ENCODE measurements around the gene KNCN. TPM values are rescaled to one million over a fixed set of nuclear protein-coding genes. Genes with fewer than 3 reads are reported as not detected.

The KNCN gene
- total RNA-seq, 1 donor from 2014 or later: not detected

GRCh38 chr1:46515576-46515975, 35.9 kb downstream of the KNCN start:
- CTCF ChIA-PET: no interaction called here
- Mint-ChIP-seq H3K27ac (no peak overlapping the region), H3K27me3 (peaks cover 41% of the 10 kb centered on the region)

GRCh38 chr1:46513536-46513935, 37.9 kb downstream of the KNCN start:
- Mint-ChIP-seq H3K27ac (no peak overlapping the region), H3K27me3 (peaks cover 37% of the 10 kb centered on the region), H3K36me3 (ENCODE audit: low read depth) (no peaks in the 10 kb centered on the region), H3K4me3 (no peak overlapping the region), H3K9me3 (no peaks in the 10 kb centered on the region), H3K4me1 (no peaks in the 10 kb centered on the region)
- intact Hi-C loops (cut with micrococcal nuclease): no loop called here
- ChIA-PET CTCF (no interaction called here), POLR2A (no interaction called here)
- DNase-seq: no peak
- ATAC-seq (ENCODE audit: low read depth): no peak
- TF ChIP-seq CTCF (IDR thresholded peaks at IDR 0.05): no peak

More at GRCh38 chr1:46515576-46515975, 35.9 kb downstream of the KNCN start:
- Mint-ChIP-seq H3K4me3 (no peak overlapping the region), H3K4me1 (no peaks in the 10 kb centered on the region), H3K36me3 (ENCODE audit: low read depth) (no peaks in the 10 kb centered on the region), H3K9me3 (no peaks in the 10 kb centered on the region)
- ATAC-seq (ENCODE audit: low read depth) (no peak), DNase-seq (no peak)
- POLR2A ChIA-PET: no interaction called here
- no peak for TF ChIP-seq CTCF (IDR thresholded peaks at IDR 0.05)
- intact Hi-C loops (cut with micrococcal nuclease): no loop called here

- CTCF ChIA-PET: no interaction called here
- no peak for TF ChIP-seq CTCF (IDR thresholded peaks at IDR 0.05)
- Mint-ChIP-seq H3K4me3 (no peak overlapping the region), H3K27me3 (peaks cover 37% of the 10 kb centered on the region), H3K36me3 (ENCODE audit: low read depth) (no peaks in the 10 kb centered on the region), H3K9me3 (no peaks in the 10 kb centered on the region), H3K27ac (no peak overlapping the region), H3K4me1 (no peaks in the 10 kb centered on the region)
- intact Hi-C loops (cut with micrococcal nuclease): no loop called here
- POLR2A ChIA-PET: no interaction called here
- no peak for DNase-seq
- no peak for ATAC-seq (ENCODE audit: low read depth)
These were observed 38.7 kb downstream of the KNCN start for GRCh38 chr1:46512792-46513190.

GRCh38 chr1:46512135-46512791, 39.2 kb downstream of the KNCN start:
- H3K4me1 Mint-ChIP-seq: no peaks in the 10 kb centered on the region
- TF ChIP-seq CTCF (IDR thresholded peaks at IDR 0.05): no peak
- ChIA-PET CTCF (interaction anchor here (0.6 kb wide), 1 partner anchor 682 kb away, joined by 4 read pairs; no protein-coding TSS in a partner anchor), POLR2A (no interaction called here)
- H3K27ac Mint-ChIP-seq: no peak overlapping the region
- intact Hi-C loops (cut with micrococcal nuclease): no loop called here
- DNase-seq (no peak), ATAC-seq (ENCODE audit: low read depth) (no peak)
- H3K36me3 Mint-ChIP-seq (ENCODE audit: low read depth): no peaks in the 10 kb centered on the region
- no peak overlapping the region for H3K4me3 Mint-ChIP-seq
- no peaks in the 10 kb centered on the region for H3K9me3 Mint-ChIP-seq
- peaks cover 36% of the 10 kb centered on the region for H3K27me3 Mint-ChIP-seq

GRCh38 chr1:46510998-46511365, 40.5 kb downstream of the KNCN start:
- H3K27ac Mint-ChIP-seq: no peak overlapping the region
- no peak overlapping the region for H3K4me3 Mint-ChIP-seq
- H3K9me3 Mint-ChIP-seq: no peaks in the 10 kb centered on the region
- no peaks in the 10 kb centered on the region for H3K36me3 Mint-ChIP-seq (ENCODE audit: low read depth)
- ChIA-PET CTCF (no interaction called here), POLR2A (no interaction called here)
- ATAC-seq (ENCODE audit: low read depth) (no peak), DNase-seq (no peak)
- intact Hi-C loops (cut with micrococcal nuclease): no loop called here
- H3K4me1 Mint-ChIP-seq: no peaks in the 10 kb centered on the region
- peaks cover 33% of the 10 kb centered on the region for H3K27me3 Mint-ChIP-seq
- no peak for TF ChIP-seq CTCF (IDR thresholded peaks at IDR 0.05)

Measured in activated B cell treated with CpG ODN at 0.5 μM for 24 hours (primary cell).